ENCODE measurements around the gene SRA1. TPM values are rescaled to one million over a fixed set of nuclear protein-coding genes. Genes with fewer than 3 reads are reported as not detected.

Gene SRA1
- total RNA-seq, 6 experiments from 2014 or later, result 14.4 to 35.4 (median 18.6) TPM

- peaks cover 0 to 18% (median 7%) of the 10 kb centered on the region in 4 donors for H3K4me1 ChIP-seq
- H3K9me3 ChIP-seq, result no peaks in the 10 kb centered on the region
- WGBS (ENCODE audit: insufficient coverage, low coverage, low lambda C conversion rate, missing lambda C conversion rate), result 91% methylated on average over 4 of the region's 5 CpGs
- H3K36me3 ChIP-seq, result peaks cover 0 to 56% (median 17%) of the 10 kb centered on the region in 4 donors
- DNase-seq (no peak), ATAC-seq (no peak)
- TF ChIP-seq CTCF (IDR thresholded peaks at IDR 0.05) (no peak), POLR2A (IDR thresholded peaks at IDR 0.05) (no peak)
- intact Hi-C loops (cut with DNase I), result no loop called here
- no peaks in the 10 kb centered on the region for H3K27me3 ChIP-seq
- H3K27ac ChIP-seq, result no peak overlapping the region
- H3K4me3 ChIP-seq, result no peak overlapping the region
These were observed 14.3 kb downstream of the SRA1 start for GRCh38 chr5:140542972-140543371.

- TF ChIP-seq CTCF (IDR thresholded peaks at IDR 0.05) (no peak), POLR2A (IDR thresholded peaks at IDR 0.05) (no peak)
- H3K9me3 ChIP-seq, result no peaks in the 10 kb centered on the region
- H3K4me1 ChIP-seq, result no peaks in the 10 kb centered on the region
- intact Hi-C loops (cut with DNase I), result no loop called here
- H3K4me3 ChIP-seq, result no peak overlapping the region
- DNase-seq (no peak), ATAC-seq (no peak)
- 88% methylated on average over 1 of the region's 1 CpG for whole genome bisulfite sequencing (ENCODE audit: insufficient coverage, low coverage, low lambda C conversion rate, missing lambda C conversion rate)
- peaks cover 0 to 72% (median 19%) of the 10 kb centered on the region in 4 donors for H3K36me3 ChIP-seq
- H3K27me3 ChIP-seq, result no peaks in the 10 kb centered on the region
- no peak overlapping the region for H3K27ac ChIP-seq
These were observed 17.0 kb downstream of the SRA1 start for GRCh38 chr5:140540227-140540626.

- no peak for DNase-seq
- TF ChIP-seq CTCF (IDR thresholded peaks at IDR 0.05) (no peak), POLR2A (IDR thresholded peaks at IDR 0.05) (no peak)
- Histone ChIP-seq H3K4me3 (no peak overlapping the region), H3K9me3 (no peaks in the 10 kb centered on the region), H3K4me1 (no peaks in the 10 kb centered on the region), H3K27ac (no peak overlapping the region), H3K27me3 (no peaks in the 10 kb centered on the region), H3K36me3 (peaks cover 5 to 60% (median 28%) of the 10 kb centered on the region in 4 donors)
- WGBS (ENCODE audit: insufficient coverage, low coverage, low lambda C conversion rate, missing lambda C conversion rate), result 80% methylated on average over 2 of the region's 2 CpGs
- ATAC-seq, result no peak
- intact Hi-C loops (cut with DNase I), result no loop called here
These were observed 33.3 kb downstream of the SRA1 start for GRCh38 chr5:140524003-140524402.

GRCh38 chr5:140513124-140513523, 44.1 kb downstream of the SRA1 start:
- peaks cover 0 to 18% (median 0%) of the 10 kb centered on the region in 4 donors for H3K4me1 ChIP-seq
- no peak for DNase-seq
- intact Hi-C loops (cut with DNase I), result no loop called here
- 33% methylated on average over 2 of the region's 2 CpGs for WGBS (ENCODE audit: insufficient coverage, low coverage, low lambda C conversion rate, missing lambda C conversion rate)
- no peak for TF ChIP-seq CTCF (IDR thresholded peaks at IDR 0.05)
- TF ChIP-seq POLR2A (IDR thresholded peaks at IDR 0.05), result no peak
- H3K36me3 ChIP-seq, result peaks cover 0 to 59% (median 18%) of the 10 kb centered on the region in 4 donors
- H3K27me3 ChIP-seq, result no peaks in the 10 kb centered on the region
- peak in 3 of 4 donors; percentile 62 to 79 (median 70) for ATAC-seq
- H3K4me3 ChIP-seq, result no peak overlapping the region
- H3K9me3 ChIP-seq, result no peaks in the 10 kb centered on the region
- H3K27ac ChIP-seq, result peak overlapping the region in 1 of 3 donors; percentile 49

GRCh38 chr5:140509898-140510297, 47.4 kb downstream of the SRA1 start:
- Histone ChIP-seq H3K4me3 (no peak overlapping the region), H3K36me3 (peaks cover 0 to 86% (median 31%) of the 10 kb centered on the region in 4 donors)

More at GRCh38 chr5:140509898-140510297, 47.4 kb downstream of the SRA1 start:
- 43% methylated on average over 4 of the region's 4 CpGs for WGBS (ENCODE audit: insufficient coverage, low coverage, low lambda C conversion rate, missing lambda C conversion rate)
- Histone ChIP-seq H3K27ac (no peak overlapping the region), H3K27me3 (no peaks in the 10 kb centered on the region), H3K4me1 (peaks cover 0 to 18% (median 0%) of the 10 kb centered on the region in 4 donors), H3K9me3 (no peaks in the 10 kb centered on the region)
- intact Hi-C loops (cut with DNase I), result no loop called here
- peak in 2 of 4 donors; percentile 35 to 66 for ATAC-seq
- peak in 1 of 3 donors; percentile 39 for DNase-seq
- no peak for TF ChIP-seq CTCF (IDR thresholded peaks at IDR 0.05)
- no peak for TF ChIP-seq POLR2A (IDR thresholded peaks at IDR 0.05)
